HepG2 (cell line): ENCODE data around the gene KLHDC8B. TPM values are rescaled to one million over a fixed set of nuclear protein-coding genes. Genes with fewer than 3 reads are reported as not detected.

ENCODE experiments used
- ARID2 ChIP-seq: sonication (generic); formaldehyde crosslinking; IDR thresholded peaks from 2 replicates; pipeline ENCODE4 v1.8.1; 2022; ENCODE audit warnings: mild to moderate bottlenecking, missing genetic modification reagents, borderline replicate concordance
- E2F5 ChIP-seq: sonication (generic); formaldehyde crosslinking; conservative IDR thresholded peaks from 2 replicates; pipeline ENCODE4 v1.4.0; 2020; ENCODE audit warnings: missing genetic modification reagents
- GATA4 ChIP-seq: sonication (generic); IDR thresholded peaks from 2 replicates; pipeline ENCODE4 v1.6.1; 2016; ENCODE audit warnings: antibody characterized with exemption, low read depth, borderline replicate concordance
- HNRNPL ChIP-seq: fragments of 200-400 bp; formaldehyde crosslinking; IDR thresholded peaks from 2 replicates; pipeline ENCODE4 v1.6.1; 2017; ENCODE audit warnings: mild to moderate bottlenecking, low read depth, low read length
- IRF2 ChIP-seq: IDR thresholded peaks from 2 replicates; pipeline ENCODE4 v1.6.1; 2018; ENCODE audit warnings: missing genetic modification reagents, missing compliant biosample characterization
- PAX8 ChIP-seq: sonication (generic); formaldehyde crosslinking; IDR thresholded peaks from 2 replicates; pipeline ENCODE4 v1.8.0; 2022; ENCODE audit warnings: mild to moderate bottlenecking, missing genetic modification reagents, borderline replicate concordance
- PHB2 ChIP-seq: fragments of 450-650 bp; IDR thresholded peaks from 2 replicates; pipeline ENCODE4 v1.6.1; 2018; ENCODE audit not compliant: partially characterized antibody
- SETDB1 ChIP-seq: sonication (generic); formaldehyde crosslinking; IDR thresholded peaks from 2 replicates; pipeline ENCODE4 v1.5.1; 2020; ENCODE audit warnings: missing genetic modification reagents, mild to moderate bottlenecking, borderline replicate concordance
- SRF ChIP-seq: IDR thresholded peaks from 2 replicates; pipeline ENCODE4 v1.6.1; 2011; ENCODE audit warnings: mild to moderate bottlenecking, low read depth, low read length, moderate library complexity
- TEAD3 ChIP-seq: optimal IDR thresholded peaks from 2 replicates; pipeline ENCODE3; 2016; ENCODE audit warnings: borderline replicate concordance
- ZFP36L2 ChIP-seq: sonication (generic); formaldehyde crosslinking; IDR thresholded peaks from 2 replicates; pipeline ENCODE4 v1.4.0; 2020; ENCODE audit warnings: missing genetic modification reagents
- ZNF138 ChIP-seq: sonication (generic); formaldehyde crosslinking; IDR thresholded peaks from 2 replicates; pipeline ENCODE4 v1.5.0; 2020; ENCODE audit warnings: mild to moderate bottlenecking, low read depth, missing genetic modification reagents
- ZNF20 ChIP-seq: sonication (generic); formaldehyde crosslinking; IDR thresholded peaks from 2 replicates; pipeline ENCODE4 v1.4.0; 2020; ENCODE audit warnings: mild to moderate bottlenecking, moderate library complexity, missing genetic modification reagents
- ZNF816 ChIP-seq: sonication (generic); formaldehyde crosslinking; IDR thresholded peaks from 2 replicates; pipeline ENCODE4 v1.8.0; 2022; ENCODE audit warnings: missing genetic modification reagents, mild to moderate bottlenecking, borderline replicate concordance
- ZSCAN30 ChIP-seq: sonication (generic); formaldehyde crosslinking; IDR thresholded peaks from 2 replicates; pipeline ENCODE4 v1.5.0; 2020; ENCODE audit warnings: mild to moderate bottlenecking, missing genetic modification reagents
- polyA plus RNA-seq, 8 experiments: library from polyadenylated mRNA; depleted of rRNA in 3 of 8; stranded (reverse) in 7 of 8; unstranded in 1 of 8; fragments of >200 nt; fragmentation: Illumina TruSeq in 4 of 8; extraction: Trizol in 4 of 8; gene quantifications; 2 replicates each; pipeline versions ENCODE4 v1.2.1 to v1.2.3, GENCODE V29; 2011 to 2016; ENCODE audit warnings: low read depth in 4 of 8, missing spikeins in 1 of 8, mixed read lengths in 1 of 8; ENCODE audit not compliant: insufficient read depth in 1 of 8
- total RNA-seq, 5 experiments: library from RNA; depleted of rRNA; stranded (reverse); fragments of >200 nt; fragmentation: Illumina TruSeq; extraction: Trizol; gene quantifications; 2 replicates each; pipeline ENCODE4 v1.2.3, GENCODE V29; 2016; ENCODE audit warnings: low read depth in 1 of 5
- TF ChIP-seq, protein P1 (sequence below): sonication (generic); formaldehyde crosslinking; IDR thresholded peaks from 2 replicates; pipeline ENCODE4 v1.5.0; 2020; ENCODE audit warnings: mild to moderate bottlenecking, missing genetic modification reagents

The KLHDC8B gene
- total and polyA plus RNA-seq, 2 of the 13 experiments (the other 11 are each of a cell fraction or from before 2014, with no cell fraction given): 17.2 to 17.8 TPM

DNA sequence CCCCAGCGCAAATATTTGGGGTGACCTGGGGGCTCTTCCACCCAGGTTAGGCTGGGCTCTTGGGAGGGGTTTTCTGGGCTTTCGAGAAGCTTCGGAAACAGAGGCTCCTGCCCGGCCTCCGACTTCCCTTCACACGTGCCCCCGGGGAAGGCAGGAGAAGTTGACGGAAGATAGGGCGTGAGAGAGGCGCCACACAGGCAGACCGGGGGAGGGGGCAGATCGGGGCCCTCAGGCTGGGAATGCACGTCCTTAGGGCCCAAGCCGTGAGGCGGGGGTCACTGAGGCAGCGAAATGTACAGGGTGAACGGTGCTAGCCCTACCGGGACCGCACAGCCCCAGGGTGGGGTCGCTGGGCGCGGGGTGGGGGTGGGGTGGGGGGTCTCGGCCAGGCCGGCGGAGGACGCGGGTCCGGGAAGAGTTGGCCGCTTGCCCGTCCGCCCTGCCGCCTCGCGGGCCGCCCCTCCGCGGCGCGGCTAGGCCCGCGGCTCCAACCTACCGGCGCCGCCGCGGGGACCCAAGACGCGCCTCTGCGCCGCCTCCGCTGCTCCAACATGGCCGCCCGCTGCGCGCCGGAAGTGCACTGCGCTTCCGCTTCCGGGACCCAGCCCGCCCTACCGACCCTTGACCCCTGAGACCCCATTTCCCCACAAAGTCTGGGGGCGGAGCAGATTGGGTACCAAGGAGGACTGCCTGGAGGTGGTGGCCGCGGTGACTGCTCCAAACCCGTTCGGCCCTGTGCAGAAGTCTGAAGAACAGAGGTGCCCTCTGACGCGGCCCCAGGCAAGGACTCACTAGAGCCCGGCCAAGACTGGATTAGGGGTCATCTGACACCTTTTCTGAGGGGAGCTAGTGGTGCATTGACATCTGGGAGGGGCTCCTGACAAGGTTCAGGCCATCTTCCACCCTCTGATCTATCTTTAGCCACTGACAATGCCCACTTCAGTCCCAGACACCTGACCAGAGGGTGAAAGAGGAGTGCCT lies 5.3 kb upstream of the KLHDC8B start, which contains the start of gene CCDC71 (continued):
- TF ChIP-seq ZNF816 (CRISPR knock-in tag) (no peak), E2F5 (CRISPR knock-in tag) (no peak), ZNF20 (CRISPR knock-in tag) (no peak), SETDB1 (no peak), ZNF138 (peak; percentile 43; the same call in 1 of the 2 replicates), ZFP36L2 (CRISPR knock-in tag) (no peak), ZSCAN30 (peak; percentile 77; the same call in 1 of the 2 replicates), SRF (no peak), HNRNPL (no peak), PAX8 (CRISPR knock-in tag) (no peak; the same call in 1 of the 2 replicates), IRF2 (CRISPR knock-in tag) (0 out of 2 replicates have a peak, but pooled peaks have one; percentile 43), PHB2 (no peak), TEAD3 (CRISPR knock-in tag) (no peak), GATA4 (no peak), ARID2 (no peak)
- TF ChIP-seq, protein P1, sequence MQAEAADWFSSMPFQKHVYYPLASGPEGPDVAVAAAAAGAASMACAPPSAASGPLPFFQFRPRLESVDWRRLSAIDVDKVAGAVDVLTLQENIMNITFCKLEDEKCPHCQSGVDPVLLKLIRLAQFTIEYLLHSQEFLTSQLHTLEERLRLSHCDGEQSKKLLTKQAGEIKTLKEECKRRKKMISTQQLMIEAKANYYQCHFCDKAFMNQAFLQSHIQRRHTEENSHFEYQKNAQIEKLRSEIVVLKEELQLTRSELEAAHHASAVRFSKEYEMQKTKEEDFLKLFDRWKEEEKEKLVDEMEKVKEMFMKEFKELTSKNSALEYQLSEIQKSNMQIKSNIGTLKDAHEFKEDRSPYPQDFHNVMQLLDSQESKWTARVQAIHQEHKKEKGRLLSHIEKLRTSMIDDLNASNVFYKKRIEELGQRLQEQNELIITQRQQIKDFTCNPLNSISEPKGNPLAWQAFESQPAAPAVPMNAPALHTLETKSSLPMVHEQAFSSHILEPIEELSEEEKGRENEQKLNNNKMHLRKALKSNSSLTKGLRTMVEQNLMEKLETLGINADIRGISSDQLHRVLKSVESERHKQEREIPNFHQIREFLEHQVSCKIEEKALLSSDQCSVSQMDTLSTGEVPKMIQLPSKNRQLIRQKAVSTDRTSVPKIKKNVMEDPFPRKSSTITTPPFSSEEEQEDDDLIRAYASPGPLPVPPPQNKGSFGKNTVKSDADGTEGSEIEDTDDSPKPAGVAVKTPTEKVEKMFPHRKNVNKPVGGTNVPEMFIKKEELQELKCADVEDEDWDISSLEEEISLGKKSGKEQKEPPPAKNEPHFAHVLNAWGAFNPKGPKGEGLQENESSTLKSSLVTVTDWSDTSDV: peak; percentile 67; the same call in 1 of the 2 replicates
